D721Med (cell line): ENCODE results near the gene ZNF48.
A peak's percentile ranks its signal among the peaks of the same experiment; 100 is the strongest.

Source experiments
- DNase-seq: peaks from one replicate; pipeline ENCODE4 v3.0.0; 2011; ENCODE audit warnings: low spot score; ENCODE audit not compliant: insufficient read length
- FAIRE-seq: peaks from 2 replicates; lab custom pipeline; 2011; peaks lifted over from hg19 to GRCh38; lab: Jason Lieb, UNC
- CTCF ChIP-seq: IDR thresholded peaks from 2 replicates; pipeline ENCODE4 v1.5.1; 2012; ENCODE audit warnings: mild to moderate bottlenecking, control low read depth; ENCODE audit not compliant: insufficient read depth; ENCODE audit errors: missing control alignments

The ZNF48 gene

GRCh38 chr16:30395155-30395991 lies at the start of gene ZNF48:
Gene ZNF48, plus strand, starts transcription at chr16:30395420. Its CDS starts 375 bp downstream, at chr16:30395795.
- peak; percentile 0 for TF ChIP-seq CTCF
- DNase-seq (peak; percentile 80), FAIRE-seq (no peak)

- FAIRE-seq, result no peak
- TF ChIP-seq CTCF, result no peak
- DNase-seq, result no peak
Measured at GRCh38 chr16:30346286-30346685, 48.9 kb upstream of the ZNF48 start.

- no peak for DNase-seq
- FAIRE-seq, result no peak
- TF ChIP-seq CTCF, result no peak
Measured at GRCh38 chr16:30348113-30348512, 47.1 kb upstream of the ZNF48 start.

- TF ChIP-seq CTCF, result no peak
- FAIRE-seq (no peak), DNase-seq (no peak)
Measured at GRCh38 chr16:30348929-30349328, 46.3 kb upstream of the ZNF48 start.

GRCh38 chr16:30349675-30350074 lies 45.5 kb upstream of the ZNF48 start:
- no peak for FAIRE-seq

GRCh38 chr16:30350134-30350871 lies 44.9 kb upstream of the ZNF48 start:
- no peak for FAIRE-seq
- TF ChIP-seq CTCF, result no peak
- DNase-seq, result no peak

More at GRCh38 chr16:30349675-30350074, 45.5 kb upstream of the ZNF48 start:
- TF ChIP-seq CTCF, result no peak
- DNase-seq, result no peak
